Hindlimb muscle (tissue), 1 donor: Measurements from ENCODE around the gene POU3F2. TPM values are rescaled to one million over a fixed set of nuclear protein-coding genes. Genes with fewer than 3 reads are reported as not detected.

Source experiments
- DNase-seq: peaks from one replicate; pipeline ENCODE4 v3.0.0-alpha.2; 2013
- polyA plus RNA-seq: library from polyadenylated mRNA; unstranded; fragments of 120-200 nt; gene quantifications from one replicate; pipeline ENCODE4 v1.2.1, GENCODE V29; 2013; ENCODE audit not compliant: insufficient read length

Gene POU3F2
- polyA plus RNA-seq, result 0.05 TPM

DNA sequence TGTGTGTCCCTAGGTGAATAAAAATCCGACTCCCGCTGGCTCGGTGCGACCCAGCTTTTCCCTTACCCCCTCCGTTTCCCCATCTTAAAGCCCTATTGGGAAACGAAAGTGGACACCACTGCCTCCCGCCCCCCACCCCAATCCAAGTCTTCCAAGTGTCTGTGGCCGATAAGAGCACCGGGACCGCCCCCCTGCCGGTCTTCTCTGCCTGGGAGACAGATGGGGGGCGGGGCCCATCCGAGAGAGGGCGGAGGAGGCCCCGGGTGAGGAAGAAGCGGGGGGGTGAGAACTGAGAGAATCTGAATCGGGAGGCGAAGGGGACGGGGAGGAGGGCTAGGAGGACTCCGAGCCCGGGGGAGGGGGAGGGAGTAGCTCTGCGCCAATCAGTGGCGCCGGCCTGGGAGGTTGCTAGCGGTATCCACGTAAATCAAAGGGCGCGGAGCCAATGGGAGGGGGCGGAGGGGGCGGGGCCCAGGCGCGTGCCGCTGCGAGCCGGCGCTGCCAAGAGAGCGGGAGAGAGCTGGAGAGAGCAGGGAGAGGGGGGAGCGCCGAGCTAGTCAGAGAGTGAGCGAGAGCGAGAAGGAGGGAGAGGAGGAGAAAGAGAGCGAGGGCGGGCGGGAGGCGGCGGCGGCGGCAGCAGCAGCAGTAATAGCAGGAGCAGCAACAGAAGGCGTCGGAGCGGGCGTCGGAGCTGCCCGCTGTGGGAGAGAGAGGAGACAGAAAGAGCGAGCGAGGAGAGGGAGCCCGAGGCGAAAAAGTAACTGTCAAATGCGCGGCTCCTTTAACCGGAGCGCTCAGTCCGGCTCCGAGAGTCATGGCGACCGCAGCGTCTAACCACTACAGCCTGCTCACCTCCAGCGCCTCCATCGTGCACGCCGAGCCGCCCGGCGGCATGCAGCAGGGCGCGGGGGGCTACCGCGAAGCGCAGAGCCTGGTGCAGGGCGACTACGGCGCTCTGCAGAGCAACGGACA, at the start of gene POU3F2:
TSS of gene POU3F2 (plus strand) at position 515 of the 972 bp plus-strand sequence. CDS start at position 815, 300 bp downstream.
- peak; percentile 73 for DNase-seq

DNA sequence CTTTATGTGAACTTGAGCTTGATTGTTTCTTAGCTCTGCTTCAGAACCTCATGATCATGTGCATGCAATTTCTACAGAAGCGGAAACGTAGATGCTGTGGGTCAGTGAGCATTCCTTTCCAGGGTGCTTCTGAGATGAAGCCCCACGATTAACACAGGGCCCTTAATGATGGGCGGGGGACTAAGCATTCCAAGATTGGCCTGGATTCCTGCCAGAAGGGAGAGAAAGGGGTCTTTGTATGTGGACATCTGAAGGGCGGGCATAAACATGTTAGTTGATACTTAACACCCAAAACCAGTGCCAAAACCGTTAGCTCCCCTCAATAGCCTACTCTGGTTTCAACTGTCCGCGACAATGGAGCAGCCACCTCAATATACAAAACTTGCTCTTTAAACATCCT, 46.9 kb upstream of the POU3F2 start:
- DNase-seq, result no peak

DNA sequence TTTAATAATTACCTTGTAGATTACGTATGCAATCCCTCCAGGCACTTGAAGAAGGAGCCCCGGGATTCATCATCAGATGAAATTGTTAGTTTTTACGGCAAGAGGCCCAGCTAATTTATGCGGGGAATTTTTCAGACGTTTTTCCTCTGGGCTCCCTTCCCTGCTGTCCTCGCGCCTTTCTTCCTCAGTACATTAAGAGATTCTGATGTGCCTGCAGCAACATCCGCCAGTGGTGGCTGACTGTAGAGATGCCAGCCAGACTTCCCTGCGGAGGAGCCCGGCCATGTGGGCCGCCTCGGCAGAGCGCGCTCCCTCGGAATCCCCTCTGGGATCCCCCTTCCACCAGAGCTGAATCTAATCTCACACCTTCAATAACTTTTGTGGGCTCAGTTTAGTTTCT, 46.4 kb upstream of the POU3F2 start:
- no peak for DNase-seq

DNA sequence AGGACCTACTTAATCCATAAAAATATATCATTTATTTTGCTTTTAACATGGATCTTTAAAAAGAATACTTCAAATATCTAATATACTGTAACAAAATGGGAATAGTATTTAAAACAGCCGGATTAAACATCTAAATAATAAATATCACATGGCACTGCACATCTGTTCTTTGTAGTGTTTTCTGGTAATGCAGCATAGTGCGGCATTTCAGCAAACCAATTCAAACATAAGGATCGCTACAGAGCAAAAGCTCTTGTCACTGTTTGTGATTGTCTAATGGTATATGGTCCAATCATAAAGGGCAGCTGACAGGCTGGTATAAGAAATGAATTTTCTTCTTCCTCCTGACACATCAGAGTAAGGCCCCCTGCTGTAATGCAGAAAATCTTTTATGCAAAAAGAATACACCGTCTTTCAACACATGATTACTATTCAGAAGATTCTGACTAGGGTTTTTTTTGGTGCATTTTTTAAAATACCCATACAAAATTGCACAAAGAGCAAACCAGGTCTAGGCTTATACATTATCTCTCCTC, 40.0 kb upstream of the POU3F2 start:
- DNase-seq, result no peak

DNA sequence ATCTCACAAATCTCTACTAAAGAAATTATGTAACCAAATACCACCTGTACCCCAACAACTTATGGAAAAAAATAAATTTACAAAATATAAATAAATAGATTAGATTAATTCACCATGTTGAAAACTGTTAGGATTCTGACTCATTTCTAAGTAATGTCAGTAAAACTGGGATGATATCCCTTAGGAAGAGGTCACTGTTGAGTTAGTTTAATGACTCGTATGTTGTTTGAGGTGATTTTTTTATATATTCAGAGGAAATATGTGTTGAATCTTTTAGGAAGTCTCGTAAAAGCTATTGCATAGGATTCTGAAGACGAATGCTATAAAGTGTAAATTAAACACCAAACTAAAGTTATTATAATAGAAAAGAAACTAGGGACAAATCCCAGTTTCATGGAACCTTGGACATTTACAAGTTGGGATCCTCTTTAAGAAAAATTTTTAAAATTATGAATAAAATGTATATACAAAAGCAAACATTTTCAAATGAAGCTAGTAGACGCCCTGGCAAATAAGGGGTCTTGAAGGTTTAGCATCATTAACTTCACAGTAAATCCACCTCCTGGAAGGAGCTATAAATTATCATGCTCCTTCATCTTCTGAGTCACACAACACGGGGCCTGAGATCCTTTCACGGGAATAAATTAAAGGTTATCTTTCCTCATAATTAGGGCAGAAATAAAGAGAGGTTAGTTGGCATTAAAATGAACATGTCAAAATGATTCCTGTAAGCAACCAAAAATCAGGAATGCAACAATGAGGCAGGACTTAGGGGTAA, 37.0 kb upstream of the POU3F2 start:
- DNase-seq, result no peak

DNA sequence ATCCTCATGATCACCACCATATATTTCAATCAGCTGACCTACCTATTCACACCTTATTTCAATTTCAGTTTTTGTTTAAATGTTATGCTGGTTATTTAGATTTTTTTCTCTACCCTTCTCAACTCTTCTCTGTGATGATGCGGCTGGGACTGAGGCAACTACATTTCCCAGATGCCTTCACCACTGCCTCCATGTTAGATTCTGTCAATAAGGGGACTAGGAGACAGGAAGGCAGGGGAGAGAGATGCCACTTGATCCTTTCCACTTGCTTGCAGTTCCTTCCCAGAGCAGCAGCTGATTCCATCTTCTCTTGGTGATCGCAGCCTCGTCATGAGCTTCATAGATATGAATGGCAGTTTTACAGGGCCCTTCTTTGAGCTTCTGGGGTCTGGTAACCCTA, 33.5 kb upstream of the POU3F2 start:
- DNase-seq, result no peak

DNA sequence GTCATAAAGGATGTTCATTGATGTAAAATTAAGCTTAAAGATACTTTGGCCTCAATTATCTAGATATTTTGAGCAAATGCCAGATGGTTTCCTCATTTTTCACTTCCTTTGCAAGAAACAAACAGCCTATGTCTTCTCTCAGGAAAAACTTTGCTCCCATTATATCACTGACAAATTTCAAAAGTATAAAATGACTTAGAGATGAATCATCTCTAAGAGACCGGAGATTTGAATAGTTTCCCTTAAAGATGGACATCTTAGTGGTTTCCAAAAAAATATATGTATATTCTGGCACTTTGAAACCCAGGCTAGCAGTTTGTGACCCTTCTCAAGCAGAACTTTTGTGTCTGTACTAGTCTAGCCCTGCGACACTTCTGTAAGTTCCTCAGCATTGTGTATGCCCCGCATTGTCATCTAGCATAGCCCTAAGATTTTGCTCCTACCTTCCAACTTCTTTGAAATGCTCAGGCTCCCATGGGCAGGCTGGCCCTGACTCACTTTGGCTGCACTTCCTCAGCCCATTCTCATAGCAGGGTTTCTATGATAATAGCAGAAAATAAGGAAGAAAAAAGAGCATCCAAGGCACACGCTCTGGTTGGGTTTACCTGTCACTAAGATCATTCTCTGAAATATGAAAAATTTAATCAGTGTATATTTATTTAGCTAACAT, 25.7 kb upstream of the POU3F2 start:
- no peak for DNase-seq

DNA sequence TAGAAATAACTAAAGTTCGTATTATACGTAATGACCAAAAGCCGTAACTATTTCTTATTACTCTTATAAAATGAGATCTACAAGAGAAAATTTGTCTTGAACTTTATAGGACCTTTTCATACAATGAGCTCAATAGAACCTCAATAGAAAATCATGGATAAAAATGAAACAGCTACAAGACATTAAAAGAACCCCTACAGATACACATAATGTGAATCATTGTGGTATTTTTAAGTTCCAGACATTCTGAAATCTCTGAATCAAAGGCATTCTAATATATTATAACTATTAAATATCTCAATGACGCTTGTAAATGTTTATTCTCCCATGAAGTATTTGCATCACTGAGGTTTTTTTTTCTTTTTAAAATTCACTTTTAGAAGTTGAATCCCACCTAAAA, 22.2 kb upstream of the POU3F2 start:
- DNase-seq, result no peak

DNA sequence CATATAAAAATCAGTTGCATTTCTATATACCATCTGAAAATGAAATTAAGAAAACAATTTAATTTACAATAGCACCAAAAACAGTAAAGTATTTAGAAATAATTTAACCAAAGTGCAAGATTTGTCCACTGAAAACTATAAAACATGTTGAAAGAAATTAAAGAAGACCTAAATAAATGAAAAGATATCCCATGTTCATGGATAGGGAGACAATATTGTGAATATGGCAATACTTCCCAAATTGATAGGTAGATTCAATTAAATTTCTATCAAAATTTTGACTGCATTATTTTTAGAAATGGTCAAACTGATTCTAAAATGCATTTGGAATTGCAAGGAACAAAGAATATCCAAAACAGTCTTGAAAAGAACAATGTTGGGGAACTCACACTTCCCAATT, 17.6 kb upstream of the POU3F2 start:
- no peak for DNase-seq

DNA sequence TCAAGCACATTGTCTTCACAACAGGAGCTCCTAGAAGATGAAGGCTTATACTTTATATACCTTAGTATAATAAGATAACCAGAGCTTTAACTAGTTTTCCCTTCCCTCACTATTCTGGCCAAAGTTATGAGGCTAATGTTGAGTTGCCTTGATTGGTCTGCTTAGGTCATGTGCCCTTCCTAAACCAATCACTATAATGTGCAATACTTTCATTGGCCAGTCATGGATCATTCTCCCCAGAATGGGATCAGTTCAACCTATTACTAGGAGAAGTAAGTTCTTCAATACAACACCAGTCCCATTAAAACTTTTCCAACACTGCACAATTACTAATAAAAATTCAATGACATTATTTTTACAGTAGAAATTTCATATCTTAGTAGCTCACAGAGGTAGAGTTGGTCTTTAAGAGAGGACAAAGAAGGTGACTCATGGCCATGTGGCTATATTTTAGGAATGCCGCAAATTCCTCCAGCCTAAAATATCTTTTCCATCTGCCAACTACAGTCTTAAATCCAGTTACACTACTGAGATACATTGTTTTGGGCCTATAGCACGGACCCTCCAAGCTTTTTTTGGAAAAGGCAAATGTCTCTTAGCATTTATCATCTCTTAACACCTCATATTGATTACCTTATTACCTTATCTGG, 12.5 kb upstream of the POU3F2 start:
- DNase-seq, result no peak

DNA sequence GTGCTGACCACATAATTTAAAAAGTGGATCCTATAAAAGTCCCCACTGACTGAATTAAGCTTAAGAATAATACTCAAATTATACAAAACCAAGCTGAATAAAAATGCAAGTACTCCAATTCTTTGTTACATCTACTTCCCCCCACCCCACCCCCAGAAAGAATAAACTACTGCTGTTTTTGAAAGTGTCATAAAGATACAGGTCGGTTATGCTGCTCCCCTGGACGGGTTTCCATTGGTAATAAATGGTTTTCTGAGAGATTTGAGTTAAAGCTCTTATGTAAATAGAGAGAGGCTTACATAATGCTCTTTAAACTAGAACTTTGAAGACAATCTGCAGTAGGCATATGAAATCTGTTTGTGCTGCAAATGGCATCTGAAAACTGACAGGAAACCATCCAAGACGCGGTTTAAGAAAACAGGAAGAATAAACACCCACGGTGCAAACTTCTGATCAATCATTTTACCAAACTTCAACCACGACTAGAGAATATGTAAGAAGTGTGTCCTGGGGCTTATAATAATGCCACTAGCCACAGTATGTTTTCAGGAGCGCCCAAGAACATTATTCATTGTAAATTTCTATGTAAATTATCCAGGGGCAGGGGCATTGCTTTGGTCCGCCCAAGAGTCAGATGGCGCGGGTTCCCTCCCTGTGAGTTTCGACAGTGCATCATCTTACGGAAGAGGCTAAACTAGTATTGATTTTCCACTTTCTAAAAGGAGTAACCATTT, 10.8 kb upstream of the POU3F2 start:
- DNase-seq, result no peak

DNA sequence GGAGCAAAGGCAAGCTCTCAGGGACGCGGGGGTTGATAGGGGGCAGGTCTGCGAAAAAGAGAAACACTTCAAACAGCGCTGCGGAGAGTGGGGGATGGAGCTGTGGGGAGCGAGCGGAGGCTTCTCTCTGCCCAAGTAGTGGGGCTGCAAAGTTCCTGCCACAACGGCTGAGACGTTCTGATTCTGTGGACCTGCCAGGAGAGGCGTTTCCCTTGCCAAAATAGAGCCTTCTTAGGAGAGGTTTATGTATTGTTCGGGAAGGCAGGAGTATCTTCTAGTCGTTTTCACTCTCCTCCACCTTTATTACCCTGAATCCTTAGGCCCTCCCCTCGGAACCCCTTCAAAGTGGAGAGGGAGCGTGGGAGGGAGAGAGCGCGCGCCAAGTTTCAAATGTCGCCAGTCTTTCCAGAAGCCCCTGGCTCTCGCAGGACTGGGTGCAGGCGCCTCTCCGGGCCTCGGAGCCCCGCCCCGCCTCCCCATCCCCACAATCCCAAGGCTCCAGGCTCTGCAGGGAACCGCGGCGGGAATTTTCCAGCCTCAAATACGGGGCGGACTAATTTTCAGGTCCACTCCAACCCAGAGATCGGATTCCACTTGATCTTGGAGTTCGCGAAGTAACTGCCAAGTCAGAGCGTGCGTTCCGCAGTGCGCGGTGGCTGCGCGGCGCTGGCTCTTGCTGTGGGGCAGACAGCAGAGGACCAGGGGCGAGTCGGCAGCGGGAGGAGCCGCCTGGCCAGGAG, 10.0 kb upstream of the POU3F2 start:
- DNase-seq, result no peak

DNA sequence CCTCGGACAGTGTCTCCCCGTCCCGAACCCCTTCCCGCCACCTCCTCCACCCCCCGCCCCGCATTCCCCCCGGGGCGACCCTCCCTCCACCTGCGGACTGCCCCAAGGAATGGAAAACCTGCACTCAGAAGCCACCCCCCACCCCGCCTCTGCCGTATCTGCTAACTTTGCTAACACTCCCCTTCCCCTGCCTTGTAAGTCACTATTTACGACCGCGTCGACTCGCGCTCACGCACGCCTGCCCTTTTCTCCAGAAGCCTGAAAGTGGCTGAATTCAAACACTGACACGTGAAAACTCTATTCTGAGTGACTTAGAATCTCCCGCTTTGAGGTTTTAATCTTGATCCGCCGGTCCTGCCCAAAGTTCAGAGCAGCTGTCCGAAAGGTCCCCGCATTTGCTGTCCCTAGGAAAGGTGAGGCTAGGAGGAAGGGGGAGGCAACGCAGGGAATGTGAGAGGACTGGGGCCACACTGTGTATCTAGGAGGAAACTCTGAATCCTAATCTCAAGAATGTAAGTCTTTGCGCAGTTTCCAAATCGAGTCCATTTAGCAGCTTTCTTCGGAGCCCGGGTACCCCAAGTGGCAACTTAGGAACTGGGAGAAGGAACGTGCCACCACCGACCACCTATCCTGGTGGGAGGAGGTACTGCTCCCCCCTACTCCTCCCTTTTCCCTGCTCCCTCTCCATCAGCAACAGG, 9.3 kb upstream of the POU3F2 start:
- DNase-seq, result no peak

DNA sequence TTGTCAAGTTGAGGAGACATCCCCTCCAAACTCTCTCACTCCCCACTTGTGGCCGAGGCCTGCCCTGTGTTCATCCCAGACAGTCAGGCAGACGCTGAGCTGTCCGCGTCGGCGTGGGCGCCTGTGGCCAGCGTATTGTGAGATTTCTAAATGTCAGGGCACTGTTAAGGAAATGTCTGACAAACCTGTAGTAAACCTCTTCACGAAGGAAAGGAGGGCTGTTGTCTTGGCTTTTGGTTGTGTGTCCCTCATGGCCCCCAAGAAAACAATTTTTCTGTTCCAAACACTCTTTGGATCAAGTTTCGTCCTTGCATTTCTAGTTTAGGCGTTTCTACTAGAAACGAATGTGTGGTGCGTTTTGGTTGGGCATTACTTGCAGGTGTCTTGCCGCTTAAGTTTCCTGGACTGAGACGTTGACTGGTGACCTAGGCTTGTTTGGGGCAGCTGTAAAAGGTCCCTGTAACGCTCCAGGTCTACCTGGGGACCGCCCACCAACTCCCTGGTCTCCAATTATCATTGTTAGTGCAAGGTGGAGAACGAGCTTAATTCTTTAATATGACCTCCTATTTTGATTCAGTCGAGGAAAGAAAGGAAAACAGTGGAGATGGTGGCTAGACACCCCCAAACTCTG, 8.7 kb upstream of the POU3F2 start:
- no peak for DNase-seq

DNA sequence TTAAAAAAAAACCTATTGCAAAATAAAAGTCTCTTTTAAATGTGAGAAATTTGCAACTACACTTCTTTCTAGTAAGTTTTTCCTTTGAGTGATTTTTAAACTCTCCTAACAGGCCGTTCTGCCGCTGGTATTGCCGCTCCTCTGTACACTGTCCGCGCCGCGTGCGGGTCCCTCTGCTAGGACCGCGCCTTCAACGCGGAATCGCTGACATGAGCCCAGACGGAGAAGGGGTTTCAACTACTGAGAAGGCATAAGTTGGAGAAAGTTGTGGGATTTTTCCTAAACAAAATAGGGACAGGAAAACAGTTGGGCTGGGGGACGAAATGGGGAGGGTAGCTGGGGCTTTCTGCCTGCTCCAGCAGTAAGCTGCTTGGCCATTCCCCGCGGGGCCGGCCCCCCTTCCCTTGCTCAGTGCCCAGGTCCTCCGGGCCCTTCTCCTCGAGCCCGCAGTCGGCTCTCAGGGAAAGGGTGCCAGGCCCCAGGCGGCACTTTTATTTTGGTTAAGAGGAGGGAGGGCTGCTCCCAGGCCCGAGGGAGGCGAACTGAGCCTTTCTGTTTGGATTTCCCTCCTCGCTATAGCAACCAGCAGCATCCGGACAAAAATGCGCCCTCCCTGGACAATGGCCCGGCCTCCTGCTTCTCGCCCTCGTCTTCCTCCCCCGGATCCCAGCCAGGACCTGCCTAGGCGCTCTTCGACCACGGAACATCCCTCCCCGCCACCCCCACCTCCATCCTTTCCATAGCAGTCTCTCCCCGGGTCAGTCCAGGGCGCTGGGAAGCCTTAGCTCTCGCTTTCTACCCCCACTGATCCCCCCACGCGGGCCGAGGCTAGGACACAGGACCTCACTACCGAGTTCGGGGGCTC, 6.8 kb upstream of the POU3F2 start:
- no peak for DNase-seq

DNA sequence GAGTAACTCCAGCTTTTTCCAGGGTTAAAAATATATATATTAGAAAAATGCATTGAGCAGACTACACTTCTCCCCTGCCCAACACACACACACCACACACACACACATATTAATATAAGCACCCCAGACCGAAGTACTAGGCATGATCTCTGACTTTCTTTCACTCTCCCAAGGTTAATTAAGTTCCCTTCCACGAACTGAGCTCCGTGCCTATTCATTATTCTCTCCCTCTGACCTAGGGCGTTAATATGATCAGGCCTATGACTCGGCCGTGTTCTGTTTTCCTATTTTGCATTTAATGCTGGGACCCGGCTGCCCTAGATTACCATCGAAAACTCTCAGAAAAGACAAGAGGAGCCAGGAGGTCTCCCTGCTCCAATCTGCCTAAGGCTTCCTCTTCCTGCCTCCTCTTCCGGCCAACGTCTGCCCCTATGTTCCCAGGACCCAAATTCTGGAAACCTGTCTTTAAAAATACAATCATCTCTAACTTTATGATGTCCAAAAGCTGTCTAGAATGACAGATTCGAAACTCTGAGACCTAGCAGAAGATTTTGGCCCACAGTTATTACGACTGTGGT, 6.1 kb upstream of the POU3F2 start:
- no peak for DNase-seq

DNA sequence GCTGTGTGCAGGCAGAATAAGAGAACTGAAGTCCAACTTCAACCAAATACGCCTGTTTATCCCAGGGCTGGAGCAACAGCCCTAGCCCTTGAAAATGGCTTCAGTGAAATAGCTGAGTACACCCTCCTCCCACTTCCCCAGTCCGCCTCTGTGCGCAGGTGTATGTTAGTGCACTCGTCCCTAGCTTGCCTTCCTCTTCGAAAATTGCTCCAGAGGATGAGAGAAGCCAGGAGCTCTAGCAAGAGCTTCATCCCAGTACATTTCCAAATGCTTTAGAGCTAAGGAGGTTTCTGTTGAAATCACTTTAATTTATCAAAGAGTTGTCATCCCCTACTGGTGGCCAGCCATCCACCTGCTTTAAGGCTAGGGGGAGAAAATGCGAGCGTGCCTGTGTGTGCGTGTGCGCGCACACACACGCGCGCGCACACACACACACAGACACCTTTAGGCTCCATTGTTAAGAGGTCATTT, 5.4 kb upstream of the POU3F2 start:
- no peak for DNase-seq

DNA sequence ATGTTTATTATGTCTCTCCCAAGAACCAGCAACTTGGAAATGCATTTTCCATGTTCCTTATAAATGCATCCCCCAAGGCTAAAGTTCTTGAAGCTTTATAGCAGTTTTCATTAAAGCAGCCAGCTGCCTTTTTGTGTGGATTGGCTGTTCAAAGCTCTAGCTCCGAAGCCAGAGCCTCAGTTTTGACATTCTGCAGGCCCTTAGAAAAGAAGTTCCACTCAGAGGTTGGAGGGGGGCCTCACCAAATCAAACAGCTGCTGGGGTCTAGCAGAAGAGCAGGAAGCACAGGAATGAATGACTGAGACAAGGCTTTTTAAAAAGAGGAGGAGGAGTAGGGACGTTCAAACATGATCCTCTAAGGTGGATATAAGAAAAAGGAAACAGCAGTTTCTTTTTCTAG, 4.2 kb upstream of the POU3F2 start:
- no peak for DNase-seq
